GM19455 (cell line): ENCODE results near the gene PNMT.

ENCODE experiments used
- ATAC-seq: cut with Tn5 transposase; IDR thresholded peaks from one replicate; pipeline ENCODE4 v1.9.1; 2021; ENCODE audit not compliant: unreplicated experiment

Gene PNMT

GRCh38 chr17:39667945-39668924 is at the start of gene PNMT:
TSS of gene PNMT (plus strand) at chr17:39668453. CDS start at chr17:39668476, 23 bp downstream.
- no peak for ATAC-seq

- no peak for ATAC-seq
Measured at GRCh38 chr17:39618956-39619785, 49.1 kb upstream of the PNMT start.

- no peak for ATAC-seq
Measured at GRCh38 chr17:39619786-39620101, 48.5 kb upstream of the PNMT start.

- peak; percentile 73 for ATAC-seq
Measured at GRCh38 chr17:39621523-39622379, 46.5 kb upstream of the PNMT start.

GRCh38 chr17:39622380-39623006 is 45.8 kb upstream of the PNMT start:
- ATAC-seq, result peak; percentile 39

- no peak for ATAC-seq
Measured at GRCh38 chr17:39623356-39623950, 44.8 kb upstream of the PNMT start.

- no peak for ATAC-seq
Measured at GRCh38 chr17:39624313-39624712, 43.9 kb upstream of the PNMT start.

- no peak for ATAC-seq
Measured at GRCh38 chr17:39625198-39625785, 43.0 kb upstream of the PNMT start.

GRCh38 chr17:39626171-39627046 is 41.8 kb upstream of the PNMT start, which contains the start of gene PPP1R1B:
TSS of gene PPP1R1B (plus strand) at chr17:39626952. CDS start at chr17:39627393, 441 bp downstream.
- ATAC-seq, result no peak

GRCh38 chr17:39627047-39627711 is 41.1 kb upstream of the PNMT start:
- ATAC-seq, result no peak

GRCh38 chr17:39627712-39628516 is 40.3 kb upstream of the PNMT start:
- no peak for ATAC-seq

- no peak for ATAC-seq
Measured at GRCh38 chr17:39628655-39629493, 39.4 kb upstream of the PNMT start.

- no peak for ATAC-seq
Measured at GRCh38 chr17:39629494-39629880, 38.8 kb upstream of the PNMT start.

GRCh38 chr17:39629898-39630297 is 38.4 kb upstream of the PNMT start:
- no peak for ATAC-seq

- ATAC-seq, result no peak
Measured at GRCh38 chr17:39631403-39631802, 36.9 kb upstream of the PNMT start.

GRCh38 chr17:39632153-39632941 is 35.9 kb upstream of the PNMT start:
- ATAC-seq, result no peak
